SK-N-SH treated with all-trans-retinoic acid at 6 μM for 48 hours (cell line): ENCODE results near the gene PTPRN2.

Experiments used
- ATAC-seq: fragments of 200-7000 bp; cut with Tn5 transposase; 3 replicates; pipeline ENCODE4 v1.9.1; 2020; ENCODE audit warnings: mild to moderate bottlenecking, moderate library complexity
- ARNTL ChIP-seq: fragments of 450-650 bp; formaldehyde crosslinking; IDR thresholded peaks from 2 replicates; pipeline ENCODE4 v1.5.0; 2020; ENCODE audit warnings: low read depth, mild to moderate bottlenecking, moderate library complexity, borderline replicate concordance
- BACH2 ChIP-seq: fragments of 250-450 bp; sonication (Bioruptor Pico); IDR thresholded peaks from 2 replicates; pipeline ENCODE4 v1.9.0; 2021; ENCODE audit warnings: mild to moderate bottlenecking, borderline replicate concordance
- CSDC2 ChIP-seq: fragments of 250-450 bp; sonication (Bioruptor Pico); IDR thresholded peaks from 2 replicates; pipeline ENCODE4 v1.5.0; 2020; ENCODE audit warnings: mild to moderate bottlenecking, moderate library complexity
- CSRNP3 ChIP-seq: fragments of 250-450 bp; sonication (Bioruptor Pico); IDR thresholded peaks from 2 replicates; pipeline ENCODE4 v1.5.1; 2021; ENCODE audit warnings: mild to moderate bottlenecking, moderate library complexity
- ESRRG ChIP-seq: fragments of 250-450 bp; sonication (Bioruptor Pico); IDR thresholded peaks from 2 replicates; pipeline ENCODE4 v1.6.1; 2021; ENCODE audit warnings: mild to moderate bottlenecking
- GLIS3 ChIP-seq: fragments of 250-450 bp; sonication (Bioruptor Pico); IDR thresholded peaks from 2 replicates; pipeline ENCODE4 v1.5.0; 2020; ENCODE audit warnings: mild to moderate bottlenecking, moderate library complexity
- ISL1 ChIP-seq: fragments of 250-450 bp; sonication (Bioruptor Pico); IDR thresholded peaks from 2 replicates; pipeline ENCODE4 v2.1.2; 2022; ENCODE audit warnings: mild to moderate bottlenecking, moderate library complexity
- OSR1 ChIP-seq: fragments of 250-450 bp; sonication (Bioruptor Pico); IDR thresholded peaks from 2 replicates; pipeline ENCODE4 v1.8.0; 2022; ENCODE audit warnings: moderate library complexity, mild to moderate bottlenecking, inconsistent platforms
- PATZ1 ChIP-seq: fragments of 250-450 bp; sonication (Bioruptor Pico); IDR thresholded peaks from 2 replicates; pipeline ENCODE4 v1.8.0; 2020; ENCODE audit warnings: mild to moderate bottlenecking, moderate library complexity, borderline replicate concordance
- POU6F1 ChIP-seq: fragments of 250-450 bp; sonication (Bioruptor Pico); IDR thresholded peaks from 2 replicates; pipeline ENCODE4 v1.8.0; 2021; ENCODE audit warnings: low read depth, mild to moderate bottlenecking, moderate library complexity, borderline replicate concordance
- PPARA ChIP-seq: fragments of 250-450 bp; sonication (Bioruptor Pico); IDR thresholded peaks from 2 replicates; pipeline ENCODE4 v1.5.0; 2020; ENCODE audit warnings: mild to moderate bottlenecking, borderline replicate concordance
- RARB ChIP-seq: fragments of 250-450 bp; sonication (Bioruptor Pico); IDR thresholded peaks from 2 replicates; pipeline ENCODE4 v1.8.0; 2021; ENCODE audit warnings: mild to moderate bottlenecking, moderate library complexity
- SNAI2 ChIP-seq: fragments of 250-450 bp; sonication (Bioruptor Pico); IDR thresholded peaks from 2 replicates; pipeline ENCODE4 v1.5.0; 2020; ENCODE audit warnings: mild to moderate bottlenecking, moderate library complexity
- TCF4 ChIP-seq: fragments of 250-450 bp; sonication (Bioruptor Pico); IDR thresholded peaks from 2 replicates; pipeline ENCODE4 v1.8.0; 2021; ENCODE audit warnings: mild to moderate bottlenecking, moderate library complexity, borderline replicate concordance
- TOX ChIP-seq: fragments of 250-450 bp; sonication (Bioruptor Pico); IDR thresholded peaks from 2 replicates; pipeline ENCODE4 v1.8.0; 2021; ENCODE audit warnings: mild to moderate bottlenecking, moderate library complexity, borderline replicate concordance
- TSHZ2 ChIP-seq: fragments of 250-450 bp; sonication (Bioruptor Pico); IDR thresholded peaks from 2 replicates; pipeline ENCODE4 v1.5.0; 2020; ENCODE audit warnings: mild to moderate bottlenecking, moderate library complexity
- ZC3H10 ChIP-seq: fragments of 250-450 bp; sonication (Bioruptor Pico); IDR thresholded peaks from 2 replicates; pipeline ENCODE4 v1.5.1; 2021; ENCODE audit warnings: mild to moderate bottlenecking, moderate library complexity
- ZFP3 ChIP-seq: fragments of 250-450 bp; sonication (Bioruptor Pico); IDR thresholded peaks from 2 replicates; pipeline ENCODE4 v1.5.0; 2020; ENCODE audit warnings: mild to moderate bottlenecking, moderate library complexity
- ZFP30 ChIP-seq: fragments of 450-650 bp; formaldehyde crosslinking; IDR thresholded peaks from 2 replicates; pipeline ENCODE4 v1.5.0; 2022; ENCODE audit warnings: mild to moderate bottlenecking, moderate library complexity
- ZNF565 ChIP-seq: fragments of 450-650 bp; formaldehyde crosslinking; conservative IDR thresholded peaks from 2 replicates; pipeline ENCODE4 v1.5.0; 2020; ENCODE audit warnings: low read depth, mild to moderate bottlenecking, moderate library complexity
- ZNF70 ChIP-seq: fragments of 450-650 bp; formaldehyde crosslinking; IDR thresholded peaks from 2 replicates; pipeline ENCODE4 v1.5.0; 2020; ENCODE audit warnings: mild to moderate bottlenecking, moderate library complexity
- ZNF8 ChIP-seq: fragments of 450-650 bp; formaldehyde crosslinking; IDR thresholded peaks from 2 replicates; pipeline ENCODE4 v1.5.0; 2020; ENCODE audit warnings: mild to moderate bottlenecking, moderate library complexity

The PTPRN2 gene

GRCh38 chr7:157526005-157526912, 1061.4 kb downstream of the PTPRN2 start (continued):
- TF ChIP-seq TSHZ2, result no peak
- TF ChIP-seq GLIS3 (CRISPR knock-in tag), result no peak
- TF ChIP-seq TOX (CRISPR knock-in tag), result no peak
- no peak for TF ChIP-seq RARB
- no peak for TF ChIP-seq OSR1
- TF ChIP-seq ZFP30 (CRISPR knock-in tag), result no peak
- no peak for TF ChIP-seq TCF4 (CRISPR knock-in tag)
- TF ChIP-seq ZNF70 (CRISPR knock-in tag), result no peak

- no peak for ATAC-seq
- no peak for TF ChIP-seq CSDC2 (CRISPR knock-in tag)
- no peak for TF ChIP-seq ZNF565 (CRISPR knock-in tag)
- TF ChIP-seq SNAI2, result no peak
- TF ChIP-seq ZNF8 (CRISPR knock-in tag), result no peak
- TF ChIP-seq ZC3H10 (CRISPR knock-in tag), result no peak
- no peak for TF ChIP-seq PPARA (CRISPR knock-in tag)
- TF ChIP-seq PATZ1 (CRISPR knock-in tag), result no peak
- TF ChIP-seq ARNTL (CRISPR knock-in tag), result no peak
- TF ChIP-seq ESRRG, result no peak
Observed at GRCh38 chr7:157525491-157525915, 1062.1 kb downstream of the PTPRN2 start.

GRCh38 chr7:157524731-157525130, 1062.9 kb downstream of the PTPRN2 start:
- TF ChIP-seq ZNF565 (CRISPR knock-in tag) (no peak), RARB (no peak), ZNF8 (CRISPR knock-in tag) (no peak), PPARA (CRISPR knock-in tag) (no peak)
- no peak for ATAC-seq

- TF ChIP-seq RARB (no peak), ZFP3 (CRISPR knock-in tag) (no peak), ESRRG (no peak), PPARA (CRISPR knock-in tag) (no peak), GLIS3 (CRISPR knock-in tag) (no peak), ZNF70 (CRISPR knock-in tag) (no peak)
- ATAC-seq, result no peak
Observed at GRCh38 chr7:157523766-157524421, 1063.7 kb downstream of the PTPRN2 start.

- no peak for ATAC-seq
- TF ChIP-seq ZNF70 (CRISPR knock-in tag) (no peak), TOX (CRISPR knock-in tag) (no peak), RARB (no peak), SNAI2 (no peak), ZFP3 (CRISPR knock-in tag) (no peak), ISL1 (CRISPR knock-in tag) (no peak), CSRNP3 (no peak), BACH2 (CRISPR knock-in tag) (no peak), ZFP30 (CRISPR knock-in tag) (no peak), POU6F1 (CRISPR knock-in tag) (no peak), TSHZ2 (no peak), ZNF565 (CRISPR knock-in tag) (no peak), ZC3H10 (CRISPR knock-in tag) (no peak), ARNTL (CRISPR knock-in tag) (no peak)
Observed at GRCh38 chr7:157523371-157523765, 1064.3 kb downstream of the PTPRN2 start.
